Ishikawa (cell line): Measurements from ENCODE around the gene WFDC1.

Source experiments
- CEBPB ChIP-seq: IDR thresholded peaks from 2 replicates; pipeline ENCODE4 v1.6.1; 2012
- CREB1 ChIP-seq: IDR thresholded peaks from 2 replicates; pipeline ENCODE4 v1.6.1; 2012; ENCODE audit warnings: low read depth
- EGR1 ChIP-seq: IDR thresholded peaks from 2 replicates; pipeline ENCODE4 v1.6.1; 2012
- EP300 ChIP-seq: IDR thresholded peaks from 2 replicates; pipeline ENCODE4 v1.6.1; 2012; ENCODE audit warnings: borderline replicate concordance
- FOXM1 ChIP-seq: IDR thresholded peaks from 2 replicates; pipeline ENCODE4 v1.6.1; 2012; ENCODE audit warnings: low read depth, borderline replicate concordance
- NFIC ChIP-seq: IDR thresholded peaks from 2 replicates; pipeline ENCODE4 v1.6.1; 2012
- RAD21 ChIP-seq: IDR thresholded peaks from 2 replicates; pipeline ENCODE4 v1.6.1; 2012; ENCODE audit warnings: low read depth
- REST ChIP-seq: IDR thresholded peaks from 2 replicates; pipeline ENCODE4 v1.6.1; 2012; ENCODE audit warnings: low read depth, mild to moderate bottlenecking
- TAF1 ChIP-seq: IDR thresholded peaks from 2 replicates; pipeline ENCODE4 v1.6.1; 2012; ENCODE audit warnings: low read depth, mild to moderate bottlenecking
- TCF12 ChIP-seq: IDR thresholded peaks from 2 replicates; pipeline ENCODE4 v1.6.1; 2012; ENCODE audit warnings: low read depth
- TEAD4 ChIP-seq: IDR thresholded peaks from 2 replicates; pipeline ENCODE4 v1.6.1; 2012
- USF1 ChIP-seq: IDR thresholded peaks from 2 replicates; pipeline ENCODE4 v1.6.1; 2012
- YY1 ChIP-seq: IDR thresholded peaks from 2 replicates; pipeline ENCODE4 v1.6.1; 2012; ENCODE audit warnings: low read depth
- ZBTB7A ChIP-seq: IDR thresholded peaks from 2 replicates; pipeline ENCODE4 v1.6.1; 2012; ENCODE audit warnings: low read depth
- TF ChIP-seq, protein P1 (sequence below): IDR thresholded peaks from 2 replicates; pipeline ENCODE4 v1.6.1; 2012

WFDC1 gene

DNA sequence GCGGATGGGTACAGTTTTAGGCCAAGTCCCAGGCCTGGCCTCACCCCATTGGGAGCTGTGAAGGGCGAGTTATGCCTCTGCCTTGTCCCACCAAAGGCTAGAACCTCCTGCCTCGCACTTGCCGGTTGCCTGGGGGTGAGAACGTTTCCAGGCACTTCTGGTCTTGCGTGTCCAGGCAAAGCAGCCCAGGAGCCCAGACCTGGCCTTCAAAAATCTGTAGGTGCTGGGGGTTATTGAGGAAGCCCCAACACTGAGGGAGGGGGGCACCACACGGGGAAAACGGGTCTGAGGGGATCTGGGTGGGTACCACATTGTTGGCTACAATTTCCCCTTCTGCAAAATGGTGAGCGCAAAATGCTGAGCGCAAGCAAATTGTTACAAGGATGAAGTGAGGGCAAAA, 61.5 kb downstream of the WFDC1 start:
- no peak for TF ChIP-seq CREB1
- no peak for TF ChIP-seq TAF1
- no peak for TF ChIP-seq TCF12
- TF ChIP-seq, protein P1, sequence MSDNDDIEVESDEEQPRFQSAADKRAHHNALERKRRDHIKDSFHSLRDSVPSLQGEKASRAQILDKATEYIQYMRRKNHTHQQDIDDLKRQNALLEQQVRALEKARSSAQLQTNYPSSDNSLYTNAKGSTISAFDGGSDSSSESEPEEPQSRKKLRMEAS = no peak
- no peak for TF ChIP-seq REST
- TF ChIP-seq RAD21 = no peak
- TF ChIP-seq ZBTB7A = no peak
- TF ChIP-seq TEAD4 = no peak
- no peak for TF ChIP-seq FOXM1
- no peak for TF ChIP-seq EP300
- TF ChIP-seq YY1 = no peak
- TF ChIP-seq CEBPB = no peak
- TF ChIP-seq USF1 = no peak
- no peak for TF ChIP-seq NFIC
- no peak for TF ChIP-seq EGR1

DNA sequence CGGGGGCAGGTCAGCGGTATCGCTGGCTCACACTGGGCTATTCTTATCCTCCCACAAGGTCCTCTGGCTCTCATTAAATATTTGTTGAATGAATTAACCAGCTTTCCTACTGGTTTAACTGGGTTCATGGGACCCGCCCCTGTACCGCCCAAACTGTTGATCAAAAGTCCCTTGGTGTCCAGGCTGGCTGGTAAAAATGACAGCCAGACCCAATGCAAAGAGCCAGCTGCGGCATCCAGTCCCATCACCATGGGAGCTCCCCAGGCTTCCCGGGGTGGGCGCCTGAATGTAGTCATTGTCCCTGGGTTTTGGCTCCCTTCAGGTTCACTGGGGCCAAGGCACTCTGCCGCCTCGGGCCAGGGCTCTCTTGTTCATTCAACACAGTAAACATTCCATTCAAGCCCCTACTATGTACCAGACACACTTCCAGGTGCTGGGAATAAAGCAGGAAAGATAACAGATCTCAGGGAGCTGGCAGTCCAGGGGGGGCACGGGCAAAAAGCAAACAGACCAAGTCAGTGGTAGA, 62.0 kb downstream of the WFDC1 start:
- TF ChIP-seq REST (no peak), NFIC (no peak), EP300 (no peak), CEBPB (no peak), USF1 (no peak), EGR1 (no peak), ZBTB7A (no peak), YY1 (no peak), FOXM1 (no peak)

GRCh38 chr16:84357191-84357651, 62.5 kb downstream of the WFDC1 start:
- TF ChIP-seq CEBPB (no peak), EGR1 (no peak), EP300 (no peak), TAF1 (no peak), YY1 (no peak), RAD21 (no peak), REST (no peak)
- TF ChIP-seq, protein P1 = no peak

DNA sequence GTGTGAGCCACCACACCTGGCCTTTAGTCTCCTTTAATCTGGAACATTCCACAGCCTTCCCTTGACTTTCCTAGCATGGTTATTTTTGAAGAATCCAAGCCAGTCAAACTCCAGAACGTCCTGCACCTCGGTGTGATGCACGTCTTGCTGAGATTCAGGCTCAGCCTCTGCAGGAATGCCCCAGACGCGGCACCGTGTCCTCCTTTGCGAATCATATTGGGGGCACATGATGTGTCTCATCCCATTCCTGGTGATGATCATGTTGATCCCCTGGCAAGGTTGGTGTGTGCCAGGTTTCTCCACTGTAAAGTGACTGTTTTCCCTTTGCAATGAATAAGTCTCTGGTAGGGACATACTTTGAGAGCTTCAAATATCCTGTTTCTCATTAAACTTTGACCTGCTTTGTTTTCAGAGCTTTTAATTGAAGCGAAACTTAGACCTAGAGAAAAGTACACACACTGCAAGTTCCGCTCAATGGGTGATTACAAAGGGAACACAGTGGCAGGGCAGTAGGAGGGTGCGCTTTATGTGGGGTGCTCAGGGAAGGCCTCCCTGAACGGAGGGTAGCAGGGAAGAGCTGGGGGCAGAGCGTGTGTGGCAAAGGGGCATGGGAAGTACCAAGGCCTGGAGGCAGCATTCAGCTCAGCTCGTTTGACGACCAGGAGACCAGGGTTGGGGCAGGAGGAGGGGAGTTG, 64.1 kb downstream of the WFDC1 start:
- no peak for TF ChIP-seq TCF12
- no peak for TF ChIP-seq EP300
- no peak for TF ChIP-seq TAF1
- no peak for TF ChIP-seq NFIC
- no peak for TF ChIP-seq TEAD4
- TF ChIP-seq CREB1 = no peak
- TF ChIP-seq USF1 = no peak
- no peak for TF ChIP-seq EGR1
- no peak for TF ChIP-seq YY1
- no peak for TF ChIP-seq ZBTB7A
- TF ChIP-seq, protein P1 = no peak
